Right kidney (tissue), 1 donor: ENCODE data around the gene BDH1.

ENCODE experiments used
- DNase-seq: peaks from one replicate; pipeline ENCODE4 v3.0.0-alpha.2; 2016

The BDH1 gene

DNA sequence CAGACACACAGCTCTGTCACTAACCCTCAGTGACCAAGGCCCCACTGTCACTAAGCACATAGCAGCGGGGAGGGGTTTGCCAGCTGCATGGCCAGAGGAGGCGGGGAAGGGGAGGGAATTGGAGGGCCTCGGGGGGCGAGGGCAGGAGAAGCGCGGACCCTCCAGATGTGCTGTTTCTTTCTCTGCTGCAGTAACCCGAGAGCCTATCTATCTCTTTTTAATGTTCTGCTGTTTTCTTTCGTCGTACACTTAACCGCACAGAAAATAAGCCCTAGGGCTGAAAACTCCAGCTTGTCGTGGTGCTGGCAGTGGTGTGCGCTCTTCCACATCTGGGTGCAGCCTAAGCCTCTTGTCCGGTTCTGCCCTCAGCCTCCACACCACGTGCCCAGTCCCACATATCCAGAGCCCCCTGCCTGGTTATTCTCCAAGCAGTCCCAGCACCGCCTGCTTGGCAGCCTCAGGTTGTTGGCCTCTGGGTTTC lies 51.1 kb downstream of the BDH1 start:
- DNase-seq = no peak

DNA sequence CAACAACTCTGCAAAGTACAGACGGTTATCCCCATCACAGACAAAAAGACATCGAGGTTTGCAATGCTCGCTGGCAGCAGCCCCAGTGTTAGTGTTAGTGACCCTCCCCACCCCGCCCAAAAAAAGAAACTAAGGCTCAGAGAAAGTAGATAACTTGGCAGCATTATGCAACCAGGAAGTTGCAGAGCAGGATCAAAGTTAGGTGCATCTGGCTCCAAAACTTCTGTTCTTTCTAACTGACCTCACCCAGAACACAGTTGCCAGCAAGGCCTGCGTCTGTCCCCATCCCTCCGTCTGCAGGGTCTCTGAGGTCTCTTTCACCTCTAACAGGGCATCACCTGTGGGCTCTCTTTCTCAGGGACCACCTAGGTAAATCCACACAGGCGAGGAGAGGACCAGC lies 51.5 kb downstream of the BDH1 start:
- DNase-seq = no peak

DNA sequence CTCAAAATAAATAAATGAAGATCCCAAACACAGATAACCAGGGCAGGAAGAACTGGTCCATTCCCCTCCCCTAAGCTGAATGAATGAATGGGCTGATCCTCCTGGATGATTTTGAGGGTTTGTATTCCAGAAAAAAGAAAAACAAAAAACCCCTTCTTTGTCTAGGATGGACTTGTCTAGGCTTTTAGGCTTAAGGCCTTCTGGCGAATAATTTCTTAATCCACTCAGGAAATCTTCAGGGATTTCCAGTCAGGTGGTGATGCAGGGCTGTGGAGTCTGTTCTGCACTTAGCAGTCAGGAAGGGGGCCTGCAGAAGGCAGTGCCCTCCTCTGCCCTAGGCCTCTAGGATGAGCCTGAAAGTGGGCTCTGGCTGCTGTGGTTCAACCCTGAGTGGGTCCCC lies 52.1 kb downstream of the BDH1 start:
- no peak for DNase-seq

DNA sequence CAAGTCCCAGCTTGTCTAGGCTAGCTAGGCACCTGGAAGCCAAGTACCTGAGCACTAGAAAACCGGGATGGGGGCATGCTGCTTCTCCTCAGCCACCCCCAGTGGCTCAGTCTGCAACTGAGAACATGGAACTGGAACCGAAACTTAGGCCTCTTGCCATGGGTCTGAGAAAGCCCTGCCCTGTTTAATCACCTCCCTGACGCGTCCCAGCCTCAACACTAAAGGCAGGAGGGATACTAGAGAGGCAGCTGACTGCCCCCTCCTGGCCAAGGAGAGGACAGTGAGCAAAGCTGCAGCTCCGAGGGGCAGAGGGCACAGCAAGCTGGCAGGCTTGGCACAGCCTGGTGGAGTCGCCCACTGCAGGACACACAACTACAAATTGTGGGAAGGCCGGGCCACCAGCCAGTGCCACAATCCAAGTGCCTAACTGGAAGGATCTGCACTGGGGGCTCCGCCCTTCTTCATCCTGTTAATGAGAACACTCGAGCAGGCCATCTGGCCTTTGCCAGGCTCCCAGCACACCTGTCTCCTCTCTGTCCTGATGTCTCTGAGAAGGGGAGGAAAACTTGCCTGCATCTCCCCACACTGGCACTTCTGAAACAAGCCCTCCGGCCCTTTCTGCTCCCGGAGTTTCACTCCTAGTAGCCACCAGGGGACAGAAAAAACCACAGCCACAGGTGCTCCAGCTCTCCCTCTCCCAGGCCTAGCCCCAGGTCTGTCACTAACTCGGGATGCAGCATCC lies 53.7 kb downstream of the BDH1 start:
- no peak for DNase-seq

DNA sequence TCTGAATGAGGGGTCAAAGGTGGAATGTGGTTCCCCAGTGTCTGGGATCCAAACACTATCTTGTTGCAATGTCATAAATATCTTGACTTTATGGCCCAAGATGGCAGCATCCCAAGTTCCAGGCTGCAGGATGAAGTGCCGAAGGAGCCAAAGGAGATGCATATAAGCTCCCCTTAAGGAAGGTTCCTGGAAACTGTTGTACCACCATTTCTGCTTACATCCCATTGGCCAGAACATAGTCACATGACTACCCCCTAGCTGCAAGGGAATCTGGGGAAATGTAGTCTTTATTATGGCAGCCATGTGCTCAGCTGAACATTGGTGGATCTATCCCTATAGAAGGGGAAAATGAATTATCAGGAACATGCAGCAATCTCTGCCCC lies 54.3 kb downstream of the BDH1 start:
- no peak for DNase-seq

DNA sequence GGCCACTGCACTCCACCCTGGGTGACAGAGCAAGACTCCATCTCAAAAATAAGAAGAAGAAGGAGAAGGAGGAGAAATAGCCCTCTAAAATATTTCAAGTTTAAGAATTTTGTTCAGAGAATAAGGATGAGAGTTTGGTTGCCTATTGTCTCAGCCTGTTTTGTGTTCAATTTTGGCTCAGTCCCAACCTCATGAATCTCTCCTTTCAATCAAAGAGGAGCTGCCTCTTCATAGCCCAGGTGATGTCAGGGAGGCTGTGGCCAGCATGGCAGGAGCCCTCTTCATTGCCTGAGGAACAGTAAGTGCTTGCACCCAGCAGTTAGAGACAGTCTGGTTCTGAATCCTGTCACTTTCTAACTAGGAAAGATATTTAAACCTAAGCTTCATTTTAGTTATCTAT lies 55.0 kb downstream of the BDH1 start:
- DNase-seq = no peak

DNA sequence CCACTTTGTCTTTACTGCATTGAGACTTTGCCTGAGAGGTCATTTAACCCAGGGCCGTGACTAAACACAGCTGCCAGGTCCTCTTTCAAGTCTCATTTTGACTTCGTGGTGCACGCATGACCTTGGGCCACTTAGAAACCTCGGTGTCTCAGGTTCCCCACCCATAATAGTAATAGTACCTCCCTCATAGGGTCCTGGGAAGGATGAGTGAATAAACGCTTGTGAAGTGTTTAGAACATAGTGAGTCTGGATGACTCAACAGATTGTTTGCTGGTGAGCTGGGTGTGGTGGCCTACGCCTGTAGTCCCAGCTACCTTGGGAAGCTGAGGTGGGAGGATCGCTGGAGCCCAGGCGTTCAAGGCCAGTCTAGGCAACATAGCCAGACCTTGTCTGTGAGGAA lies 56.3 kb downstream of the BDH1 start:
- no peak for DNase-seq

DNA sequence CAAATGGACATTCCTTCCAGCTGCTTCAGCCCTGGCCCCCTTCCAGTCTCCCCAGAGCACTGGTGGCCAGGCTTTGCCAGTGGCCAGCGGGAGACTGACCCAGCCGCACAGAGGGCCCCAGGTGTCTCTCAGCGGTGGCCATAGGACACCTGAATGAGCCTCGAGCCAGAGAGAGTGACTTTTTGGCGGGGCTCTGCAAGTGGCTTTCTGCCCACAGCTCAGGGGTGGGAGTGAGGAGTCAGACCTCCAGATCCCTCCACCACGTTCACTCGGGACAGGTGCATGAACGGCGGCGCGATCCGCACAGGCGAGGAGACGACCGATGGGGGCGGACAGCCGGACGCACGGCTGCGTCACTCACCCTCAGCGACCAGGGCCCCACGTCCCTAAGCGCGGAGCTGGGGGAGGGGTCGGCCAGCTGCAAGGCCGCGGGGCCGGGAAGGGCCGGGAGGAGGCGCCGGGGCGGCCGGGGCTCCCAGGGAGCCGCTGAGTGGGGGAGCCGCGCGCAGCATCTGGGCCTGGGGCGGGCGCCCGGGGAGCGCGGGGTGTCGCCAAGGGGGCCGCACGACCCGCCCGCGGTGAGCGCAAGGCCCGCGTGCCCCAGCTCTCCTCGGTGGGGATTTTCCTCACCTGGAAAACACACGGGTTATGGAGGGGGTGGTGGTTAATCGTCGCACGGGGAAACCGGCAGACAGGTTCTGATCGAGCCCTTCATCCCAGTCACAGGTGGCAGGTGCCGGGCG lies 57.1 kb downstream of the BDH1 start:
- DNase-seq = no peak

DNA sequence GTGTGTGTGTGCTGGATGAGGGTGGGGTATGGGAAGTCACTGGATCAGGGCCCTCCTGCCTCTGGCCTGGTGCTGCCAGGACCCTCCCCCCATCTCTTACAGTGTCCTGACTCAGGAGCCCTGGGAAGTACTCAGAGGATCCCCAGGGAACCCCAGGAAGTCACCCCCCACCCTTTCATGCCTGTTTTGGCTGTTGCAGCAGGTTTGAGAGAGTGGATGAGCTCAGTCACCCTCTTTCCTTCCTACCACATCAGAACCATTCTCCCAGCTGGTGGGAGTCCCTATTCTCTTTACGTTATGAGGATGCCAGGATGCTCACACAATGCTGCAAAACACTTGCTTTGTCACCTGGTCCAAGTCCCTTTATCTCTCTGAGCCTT lies 59.0 kb downstream of the BDH1 start:
- DNase-seq = no peak

DNA sequence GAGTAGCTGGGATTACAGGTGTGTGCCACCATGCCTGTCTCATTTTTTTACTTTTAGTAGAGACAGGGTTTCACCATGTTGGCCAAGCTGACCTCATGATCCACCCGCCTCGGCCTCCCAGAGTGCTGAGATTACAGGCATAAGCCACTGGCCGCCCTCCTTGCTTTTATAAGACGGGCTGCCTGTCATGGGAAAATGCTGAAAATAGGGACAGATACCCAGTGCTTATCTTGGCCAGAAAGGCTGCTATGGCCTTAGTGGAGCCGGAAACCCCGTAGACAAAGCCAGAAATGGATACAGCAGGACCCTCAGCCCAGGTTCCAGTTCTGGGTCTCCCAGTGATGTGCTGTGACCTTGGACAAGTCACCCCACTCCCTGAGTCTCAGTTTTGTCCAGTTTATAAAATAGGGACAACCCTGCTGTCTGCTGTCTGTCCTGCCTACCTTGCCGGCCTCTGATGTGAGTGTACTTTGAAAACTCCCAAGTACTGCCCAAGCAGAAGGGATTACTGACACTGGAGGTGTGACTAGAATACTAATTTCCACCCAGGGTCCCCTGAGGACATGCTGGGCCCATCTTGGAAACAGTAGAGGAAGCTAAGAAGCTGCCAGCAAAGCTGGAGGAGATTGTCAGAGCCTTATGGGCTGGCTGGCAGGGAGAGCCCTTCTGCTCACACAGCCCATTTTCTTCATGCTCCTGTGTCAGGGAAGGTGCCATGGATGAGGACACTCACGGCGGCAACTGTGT lies 59.6 kb downstream of the BDH1 start:
- no peak for DNase-seq

DNA sequence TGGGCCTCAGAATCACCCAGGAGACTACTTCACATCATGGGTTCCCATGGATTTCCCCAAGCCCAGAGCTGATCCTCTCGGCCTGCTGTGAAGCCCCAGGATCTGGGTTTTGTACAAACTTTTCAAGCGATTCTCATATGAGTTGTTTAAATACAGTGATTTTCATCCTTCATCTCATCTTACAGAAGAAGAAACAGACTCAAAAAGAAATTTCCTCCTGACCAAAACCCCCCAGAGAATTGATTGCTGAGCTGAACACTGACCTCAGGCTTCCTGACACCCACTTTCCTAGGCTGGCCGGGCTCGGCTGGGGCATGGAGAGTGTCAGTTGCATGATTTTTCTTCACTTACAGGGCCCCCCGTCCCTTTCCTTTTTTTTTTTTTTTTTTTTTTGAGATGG lies 60.3 kb downstream of the BDH1 start:
- no peak for DNase-seq

DNA sequence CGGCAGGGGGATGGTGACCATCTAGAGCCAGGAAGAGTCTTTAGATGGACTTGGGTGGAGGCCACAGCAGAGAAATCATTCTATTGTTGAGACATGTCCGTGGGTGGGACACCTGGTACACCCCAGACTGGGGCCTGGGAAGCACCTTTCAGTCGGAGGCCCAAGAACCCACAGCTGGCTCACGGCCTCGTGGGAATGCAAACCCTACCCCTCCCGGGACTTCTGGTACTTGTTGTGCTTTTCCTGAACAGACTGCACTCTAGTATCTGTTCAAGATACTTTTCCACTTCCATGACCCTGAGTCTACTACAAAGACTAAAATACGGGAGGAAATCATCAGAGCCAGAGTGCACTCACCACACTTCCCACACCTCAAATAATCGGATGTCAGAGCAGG lies 60.7 kb downstream of the BDH1 start:
- DNase-seq = no peak

DNA sequence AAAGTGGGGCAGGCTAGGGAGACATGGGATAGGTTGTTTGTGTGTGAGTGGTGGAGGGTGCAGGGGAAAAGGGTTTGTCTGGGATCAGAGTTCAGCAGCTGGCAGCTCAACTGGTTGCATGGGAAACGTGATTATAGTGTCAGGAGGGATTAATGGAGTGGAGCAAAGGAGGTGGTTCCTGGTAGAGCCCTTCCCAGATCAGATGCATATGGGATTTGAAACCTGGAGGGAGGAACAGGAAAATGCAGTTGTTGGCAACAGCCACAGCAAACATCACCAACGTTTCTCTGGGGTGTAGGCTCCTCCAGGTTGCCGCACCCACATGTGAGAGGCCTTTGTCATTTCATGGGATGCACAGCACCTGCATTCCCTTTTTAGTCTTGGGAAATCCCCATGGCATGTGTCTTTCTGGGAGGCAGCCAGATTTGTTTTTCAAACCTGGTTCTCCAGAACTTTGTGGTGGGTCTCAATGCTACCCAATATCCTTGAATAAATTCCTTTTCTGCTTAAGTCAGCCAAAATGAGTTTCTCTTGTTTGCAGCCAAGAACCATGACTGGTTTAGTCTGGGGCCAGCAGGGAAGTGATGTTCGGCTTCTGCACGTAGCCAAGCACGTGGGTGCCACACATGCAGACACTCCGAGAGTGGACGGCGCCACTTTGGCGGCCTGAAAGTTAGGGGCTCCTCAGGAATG lies 61.3 kb downstream of the BDH1 start:
- DNase-seq = no peak

DNA sequence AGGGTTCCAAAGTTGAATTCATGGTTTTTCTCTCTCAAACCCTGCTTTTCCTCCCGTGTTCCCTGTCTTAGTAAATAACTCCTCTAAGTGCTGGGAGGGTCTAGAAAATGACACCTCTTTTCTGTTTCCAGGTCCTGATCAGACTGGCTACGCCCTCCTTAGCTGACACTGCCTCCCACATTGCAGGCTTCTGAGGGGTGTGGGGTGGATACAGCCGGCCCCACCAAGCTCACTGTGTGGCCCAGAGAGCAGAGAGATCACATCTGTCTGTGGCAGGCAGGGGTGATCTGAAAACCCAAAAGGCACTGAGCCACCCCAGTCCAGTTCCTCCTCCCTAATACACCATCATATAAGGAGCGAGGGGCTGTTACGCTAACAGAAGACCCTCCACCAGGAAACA lies 62.7 kb downstream of the BDH1 start:
- DNase-seq = no peak

DNA sequence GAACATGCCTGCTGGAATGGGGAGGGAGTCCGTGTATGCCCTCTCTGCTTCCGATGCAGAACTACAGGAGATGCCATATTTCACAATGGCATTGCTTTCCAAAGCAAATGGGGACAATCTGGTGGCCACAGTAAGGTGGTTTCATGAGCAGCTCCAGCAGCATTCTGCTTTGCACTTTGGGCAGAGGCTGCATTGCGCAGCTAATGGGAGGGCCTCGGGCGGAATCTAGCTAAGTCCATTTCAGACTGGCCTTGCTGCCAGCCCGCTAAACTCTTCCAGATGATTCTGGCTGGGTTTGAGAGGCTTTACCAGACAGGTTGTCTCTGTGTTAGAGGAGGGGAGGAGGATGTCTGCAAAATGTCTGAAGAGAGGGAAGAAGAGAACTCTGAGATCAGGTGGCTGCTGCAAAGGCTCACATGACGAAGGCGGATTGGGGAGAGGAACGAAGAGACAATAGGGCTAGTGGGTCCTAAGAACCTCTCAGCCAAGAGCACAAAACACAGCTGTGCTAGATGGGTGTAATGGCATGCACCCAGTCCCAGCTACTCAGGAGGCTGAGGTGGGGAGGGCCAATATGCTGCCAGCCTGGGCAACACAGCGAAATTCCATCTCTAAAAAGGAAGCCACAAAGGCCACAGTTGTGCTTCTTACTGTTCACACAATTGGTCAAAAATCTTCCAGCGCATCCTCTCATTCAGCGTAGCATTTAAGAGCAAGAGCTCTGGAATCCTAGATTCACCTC lies 63.7 kb downstream of the BDH1 start:
- DNase-seq = no peak

DNA sequence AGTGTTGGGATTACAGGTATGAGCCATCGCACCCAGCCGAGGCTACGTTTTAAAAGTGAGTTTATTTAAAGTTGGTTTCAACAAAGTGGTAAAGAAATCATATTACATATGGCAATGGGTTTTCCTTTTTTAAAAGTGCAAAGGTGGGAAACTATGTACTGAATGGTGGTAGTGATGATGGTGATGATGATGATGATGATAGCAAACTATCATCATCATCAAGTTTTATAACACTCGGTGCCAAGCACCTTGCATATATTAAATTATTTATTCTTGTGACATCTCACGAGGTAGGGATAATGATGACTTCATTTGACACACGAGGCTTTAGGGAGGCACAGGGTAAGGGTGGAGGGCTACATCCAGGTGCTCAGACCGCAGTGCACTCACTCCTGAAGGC lies 64.3 kb downstream of the BDH1 start:
- DNase-seq = no peak

DNA sequence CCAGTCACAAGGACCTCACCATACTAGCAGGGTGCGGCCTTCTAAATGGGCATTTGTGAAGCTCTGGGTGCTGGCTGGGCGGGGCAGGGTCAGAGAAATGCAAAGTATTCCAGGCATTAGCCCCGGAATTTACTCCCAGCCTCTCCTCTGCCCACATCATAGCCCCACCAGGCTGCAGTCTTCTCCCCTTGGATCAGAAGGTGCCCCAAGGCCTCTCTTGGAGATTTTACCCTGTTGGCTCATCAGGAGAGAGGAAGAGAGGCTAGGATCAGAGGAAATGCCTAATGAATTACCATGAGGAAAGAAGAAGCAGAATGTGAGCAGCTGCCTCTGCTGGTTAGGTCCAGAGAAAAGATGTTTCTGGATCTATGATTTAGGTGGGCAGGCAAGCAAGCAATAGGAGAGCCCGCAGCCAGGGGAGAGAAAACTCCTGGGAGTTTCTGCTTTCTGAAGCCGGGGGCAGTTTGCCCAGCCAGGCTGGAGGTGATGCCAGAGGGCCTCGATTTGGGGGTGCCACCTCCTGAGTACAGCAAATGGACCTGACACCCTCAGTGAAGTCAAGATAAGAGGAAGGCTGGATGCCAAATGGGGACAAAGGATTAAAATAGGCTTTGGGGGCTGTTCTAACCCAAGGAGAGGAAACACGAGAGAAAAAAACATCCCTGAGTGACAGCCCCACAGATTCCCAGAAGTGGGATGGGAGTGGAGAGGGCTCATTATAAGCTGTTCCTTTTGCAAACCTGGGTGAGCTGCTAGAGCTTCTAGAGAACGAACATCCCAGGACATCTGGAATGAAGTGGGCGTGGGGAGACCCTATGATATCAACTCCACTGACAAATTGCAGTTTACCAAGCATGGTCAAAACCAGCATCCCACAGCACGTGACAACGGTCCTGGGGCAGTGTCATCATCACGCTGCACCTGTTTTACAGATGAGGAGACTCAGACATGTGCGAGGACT lies 65.4 kb downstream of the BDH1 start:
- DNase-seq = no peak

DNA sequence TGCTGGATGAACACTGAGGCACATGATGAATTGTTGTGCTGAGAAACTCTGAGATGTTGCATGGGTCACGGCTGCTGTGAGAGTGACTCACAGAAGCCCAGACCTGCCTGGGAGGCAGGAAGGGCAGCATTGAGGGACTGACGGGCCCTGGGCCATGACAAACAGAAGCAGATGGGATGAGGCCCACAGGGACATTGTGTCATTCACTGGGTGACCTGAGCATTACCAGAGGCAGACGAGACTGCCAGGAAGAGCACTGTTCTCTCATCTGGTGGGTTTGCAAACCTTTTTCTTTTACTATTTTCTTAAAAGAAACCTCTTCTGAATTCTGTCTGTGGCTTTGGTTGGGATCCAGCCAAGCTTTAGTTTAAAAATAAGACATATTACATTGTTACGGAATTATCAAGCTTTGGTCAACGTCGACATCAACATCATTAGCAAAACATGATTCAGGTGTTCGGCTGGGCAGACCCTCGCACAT lies 67.8 kb downstream of the BDH1 start:
- DNase-seq = no peak

DNA sequence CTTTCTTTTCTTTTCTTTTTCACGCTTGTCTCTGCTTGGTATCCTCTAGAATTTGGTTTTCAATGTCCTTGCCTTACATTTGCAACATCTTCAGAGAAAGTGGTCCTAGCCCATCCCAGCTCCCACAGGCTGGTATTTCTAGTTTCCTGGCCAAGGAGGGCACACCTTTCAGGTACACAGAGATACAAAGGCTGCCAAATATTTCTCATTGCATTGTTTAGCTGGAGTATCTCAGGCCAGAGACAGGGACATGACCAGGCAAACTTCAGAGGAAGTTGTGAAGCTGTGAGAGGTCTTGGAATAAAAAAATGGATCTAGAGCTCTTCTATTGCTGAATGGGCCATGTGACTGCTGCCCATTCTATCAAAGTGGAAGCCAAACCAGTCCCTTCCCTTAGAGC lies 68.9 kb downstream of the BDH1 start:
- no peak for DNase-seq

DNA sequence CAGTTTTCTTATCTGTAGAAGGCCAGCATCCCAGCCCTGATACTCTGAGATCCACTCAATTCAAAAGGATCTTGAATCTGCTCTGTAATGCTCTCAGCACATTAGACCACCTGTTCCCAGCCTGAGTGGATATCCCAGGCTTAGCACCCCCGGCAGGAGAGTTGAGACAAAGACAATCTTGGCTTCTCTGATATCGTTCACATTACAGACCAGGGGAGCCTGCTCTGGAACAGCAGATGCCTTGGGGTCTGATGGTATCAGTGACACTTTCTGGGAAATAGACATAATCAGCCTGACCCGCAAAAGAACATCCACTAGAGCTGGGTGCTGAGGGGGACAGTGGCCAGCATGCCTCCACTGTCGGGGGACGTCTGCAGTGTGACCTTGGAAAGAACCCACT lies 70.6 kb downstream of the BDH1 start:
- no peak for DNase-seq
